NB4 (cell line): ENCODE results near the gene A4GALT.
A peak's percentile ranks its signal among the peaks of the same experiment; 100 is the strongest.

Source experiments
- DNase-seq: peaks from one replicate; pipeline ENCODE4 v3.0.0; 2010; ENCODE audit warnings: low read depth
- H3K4me3 ChIP-seq: one replicate; pipeline ENCODE4 v1.5.1; 2011; ENCODE audit warnings: mild to moderate bottlenecking, low read depth, low read length, moderate library complexity
- MAX ChIP-seq: IDR thresholded peaks from 2 replicates; pipeline ENCODE4 v1.6.1; 2011; ENCODE audit warnings: low read depth, low read length
- MYC ChIP-seq: IDR thresholded peaks from 2 replicates; pipeline ENCODE4 v1.6.1; 2011; ENCODE audit warnings: low read depth, low read length
- POLR2A ChIP-seq: IDR thresholded peaks from 2 replicates; pipeline ENCODE4 v1.6.1; 2011; ENCODE audit warnings: mild to moderate bottlenecking; ENCODE audit not compliant: insufficient read length; ENCODE audit errors: extremely low read depth
- TF ChIP-seq, protein P1 (sequence below): IDR thresholded peaks from one replicate; pipeline ENCODE4 v1.5.1; 2012; ENCODE audit warnings: low read depth, low read length

Gene A4GALT

DNA sequence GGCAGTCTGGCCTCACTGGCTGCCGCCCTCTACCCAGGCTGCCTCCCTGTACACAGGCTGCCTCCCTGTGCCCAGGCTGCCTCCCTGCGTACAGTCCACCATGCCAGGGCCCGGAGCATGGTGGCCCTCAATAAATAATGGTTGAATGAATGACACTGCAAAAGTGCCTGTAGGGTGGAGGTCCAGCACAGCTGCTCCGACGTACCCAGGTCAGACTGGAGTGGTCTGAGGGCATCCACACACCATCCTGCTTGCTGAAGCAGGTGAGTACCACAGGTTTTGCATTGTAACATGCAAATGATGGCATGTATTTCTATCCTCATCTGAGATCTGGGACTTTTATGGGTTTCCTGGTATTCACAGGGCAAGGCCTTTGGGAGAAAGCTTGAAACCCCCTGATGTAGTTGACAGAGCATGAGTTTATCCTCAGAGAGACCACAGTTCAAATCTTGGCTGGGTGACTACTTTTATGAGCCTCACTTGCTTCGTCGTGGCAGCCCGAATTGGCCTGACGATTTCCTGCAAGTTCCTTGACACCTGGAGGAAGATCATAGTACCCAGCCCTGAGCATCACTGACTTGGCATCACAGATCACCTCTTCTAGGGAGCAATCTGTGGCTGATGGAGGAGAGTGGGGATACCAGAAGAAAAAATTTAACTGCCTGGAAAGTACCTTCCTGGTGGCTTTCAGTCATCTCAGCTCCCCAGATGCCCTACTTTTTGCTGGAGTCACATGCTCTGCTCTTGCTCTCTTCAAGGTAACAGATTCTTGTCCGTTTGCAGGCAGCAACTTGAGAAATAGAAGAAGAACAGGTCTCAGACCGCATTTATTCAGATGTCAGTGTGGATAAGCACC lies 55.5 kb downstream of the A4GALT start:
- no peak overlapping the region for H3K4me3 ChIP-seq
- TF ChIP-seq POLR2A (no peak), MYC (no peak)
- DNase-seq = no peak

DNA sequence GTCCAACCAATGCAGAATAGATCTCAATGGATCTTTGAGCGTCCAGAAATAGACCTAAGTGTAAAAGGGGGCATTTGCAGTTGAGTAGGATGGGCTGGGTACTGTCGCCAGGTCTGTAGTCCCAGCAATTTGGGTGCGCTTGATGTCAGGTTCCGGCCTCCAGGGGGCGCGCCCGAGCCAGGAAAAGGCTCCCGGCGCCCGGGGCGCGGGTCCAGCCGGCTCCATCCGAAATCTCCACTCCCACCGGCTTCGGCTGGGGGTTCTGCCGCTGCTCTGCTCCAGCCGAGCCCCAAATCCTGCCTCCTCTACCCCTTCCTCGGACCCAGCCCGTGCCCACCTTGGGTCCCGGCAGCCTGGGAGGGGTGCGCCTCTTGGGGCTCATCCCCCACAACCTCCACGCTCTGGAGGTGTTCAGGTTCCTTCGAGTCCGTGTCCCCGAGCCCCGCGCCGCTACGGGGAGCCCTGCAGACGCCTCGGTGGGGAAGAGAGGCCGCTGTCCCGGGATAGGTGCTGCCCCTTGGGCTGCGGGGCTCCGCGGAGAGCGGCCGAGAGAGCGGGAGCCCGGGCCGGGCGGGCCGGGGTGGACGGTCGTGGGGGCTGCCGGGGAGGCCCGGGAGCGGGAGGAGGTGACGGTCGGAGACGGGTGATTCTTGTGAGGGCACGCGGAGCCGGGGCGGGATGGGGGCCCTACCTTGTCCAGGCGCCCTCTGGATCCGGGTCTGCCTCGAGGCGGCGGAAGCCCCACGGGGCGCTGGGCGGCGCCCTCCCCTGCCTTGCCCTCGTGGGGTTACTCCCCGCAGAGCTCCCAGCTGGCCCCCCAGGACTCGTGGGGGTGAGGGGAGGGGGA lies 58.5 kb downstream of the A4GALT start:
- DNase-seq = peak; percentile 69
- no peak overlapping the region for H3K4me3 ChIP-seq
- TF ChIP-seq, protein P1, sequence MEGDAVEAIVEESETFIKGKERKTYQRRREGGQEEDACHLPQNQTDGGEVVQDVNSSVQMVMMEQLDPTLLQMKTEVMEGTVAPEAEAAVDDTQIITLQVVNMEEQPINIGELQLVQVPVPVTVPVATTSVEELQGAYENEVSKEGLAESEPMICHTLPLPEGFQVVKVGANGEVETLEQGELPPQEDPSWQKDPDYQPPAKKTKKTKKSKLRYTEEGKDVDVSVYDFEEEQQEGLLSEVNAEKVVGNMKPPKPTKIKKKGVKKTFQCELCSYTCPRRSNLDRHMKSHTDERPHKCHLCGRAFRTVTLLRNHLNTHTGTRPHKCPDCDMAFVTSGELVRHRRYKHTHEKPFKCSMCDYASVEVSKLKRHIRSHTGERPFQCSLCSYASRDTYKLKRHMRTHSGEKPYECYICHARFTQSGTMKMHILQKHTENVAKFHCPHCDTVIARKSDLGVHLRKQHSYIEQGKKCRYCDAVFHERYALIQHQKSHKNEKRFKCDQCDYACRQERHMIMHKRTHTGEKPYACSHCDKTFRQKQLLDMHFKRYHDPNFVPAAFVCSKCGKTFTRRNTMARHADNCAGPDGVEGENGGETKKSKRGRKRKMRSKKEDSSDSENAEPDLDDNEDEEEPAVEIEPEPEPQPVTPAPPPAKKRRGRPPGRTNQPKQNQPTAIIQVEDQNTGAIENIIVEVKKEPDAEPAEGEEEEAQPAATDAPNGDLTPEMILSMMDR = peak; percentile 68
- TF ChIP-seq POLR2A = no peak

DNA sequence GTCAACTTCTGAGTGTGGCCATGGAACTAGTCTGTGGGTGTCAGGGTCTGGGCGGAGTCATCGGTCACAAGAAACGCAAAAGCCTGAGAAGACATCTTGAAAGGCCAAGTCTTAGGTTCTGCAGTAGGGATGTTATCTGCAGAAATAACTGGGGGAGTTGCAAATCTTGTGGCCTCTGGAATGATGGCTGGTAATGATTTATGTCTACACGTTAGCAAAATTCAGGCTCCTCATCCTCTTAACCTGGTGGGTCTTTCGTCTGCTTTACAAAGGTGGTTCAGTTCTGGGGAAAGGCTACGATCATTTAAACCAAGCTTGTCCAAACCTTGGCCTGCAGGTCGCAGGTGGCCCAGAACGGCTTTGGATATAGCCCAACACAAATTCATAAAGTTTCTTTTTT lies 64.1 kb downstream of the A4GALT start:
- no peak for TF ChIP-seq POLR2A
- H3K4me3 ChIP-seq = no peak overlapping the region
- DNase-seq = no peak

- TF ChIP-seq MAX (no peak), MYC (no peak), POLR2A (no peak)
- TF ChIP-seq, protein P1 = no peak
- no peak overlapping the region for H3K4me3 ChIP-seq
- no peak for DNase-seq
These were observed 65.0 kb downstream of the A4GALT start for GRCh38 chr22:42655693-42656092.

- no peak overlapping the region for H3K4me3 ChIP-seq
- no peak for DNase-seq
- TF ChIP-seq MAX (no peak), MYC (no peak), POLR2A (no peak)
- TF ChIP-seq, protein P1 = no peak
These were observed 66.1 kb downstream of the A4GALT start for GRCh38 chr22:42654436-42655073.

DNA sequence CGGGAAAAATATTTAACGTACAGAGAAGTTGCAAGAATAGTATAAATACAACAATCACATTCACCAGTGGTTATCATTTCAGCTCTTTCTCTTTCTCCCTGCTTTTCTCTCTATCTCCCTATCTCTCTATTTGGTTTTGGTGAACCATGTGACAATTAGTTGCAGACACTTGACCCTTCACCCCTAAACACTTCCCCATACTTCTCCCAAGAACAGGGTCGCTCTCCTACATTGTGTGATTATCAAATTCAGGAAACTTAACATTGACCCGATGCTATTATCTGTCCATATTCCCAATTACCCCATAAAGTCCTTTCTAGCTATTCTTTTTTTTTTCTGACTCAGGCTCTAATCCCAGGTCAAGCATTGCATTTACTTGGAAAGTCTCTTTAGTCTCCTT lies 66.7 kb downstream of the A4GALT start:
- no peak for DNase-seq
- no peak overlapping the region for H3K4me3 ChIP-seq
- TF ChIP-seq, protein P1 = no peak
